WTC11 (cell line): ENCODE measurements around the gene SETD7. TPM values are rescaled to one million over a fixed set of nuclear protein-coding genes. Genes with fewer than 3 reads are reported as not detected.

Experiments
- ATAC-seq: fragments of 200-7000 bp; cut with Tn5 transposase; 2 replicates; pipeline ENCODE4 v1.10.0; 2021; ENCODE audit warnings: mild to moderate bottlenecking, moderate library complexity
- CTCF ChIA-PET: fragments of 300-600 bp; sonication (Branson Sonifier 250); formaldehyde crosslinking; loops from one replicate; lab custom pipeline; 2021; ENCODE audit warnings: antibody characterized with exemption; lab: Charles Lee
- POLR2A ChIA-PET: fragments of 350-600 bp; sonication (Branson Sonifier 250); formaldehyde crosslinking; loops from one replicate; lab custom pipeline; 2021; ENCODE audit warnings: antibody characterized with exemption; lab: Charles Lee
- DNase-seq: peaks from one replicate; pipeline ENCODE4 v3.0.0; 2021; ENCODE audit warnings: low spot score
- H3K27ac Mint-ChIP-seq: 2 replicates; pipeline ENCODE4 v1.8.0; 2021; ENCODE audit warnings: mixed read lengths
- H3K27me3 Mint-ChIP-seq: 2 replicates; pipeline ENCODE4 v1.8.0; 2021; ENCODE audit warnings: low read depth, mild to moderate bottlenecking, moderate library complexity, mixed read lengths
- H3K36me3 Mint-ChIP-seq: 2 replicates; pipeline ENCODE4 v1.8.0; 2021; ENCODE audit warnings: mixed read lengths
- H3K4me1 Mint-ChIP-seq: 2 replicates; pipeline ENCODE4 v1.8.0; 2022; ENCODE audit warnings: mixed read lengths
- H3K4me3 Mint-ChIP-seq: 2 replicates; pipeline ENCODE4 v1.8.0; 2021; ENCODE audit warnings: mild to moderate bottlenecking, moderate library complexity, mixed read lengths
- H3K9me3 Mint-ChIP-seq: 2 replicates; pipeline ENCODE4 v1.8.0; 2021; ENCODE audit warnings: mixed read lengths
- CREB1 ChIP-seq: sonication (generic); formaldehyde crosslinking; IDR thresholded peaks from 2 replicates; pipeline ENCODE4 v1.8.0; 2023; ENCODE audit warnings: mild to moderate bottlenecking, missing genetic modification reagents
- ETV6 ChIP-seq: sonication (generic); formaldehyde crosslinking; IDR thresholded peaks from 2 replicates; pipeline ENCODE4 v1.8.1; 2022; ENCODE audit warnings: mild to moderate bottlenecking, missing genetic modification reagents
- FOXK1 ChIP-seq: sonication (generic); formaldehyde crosslinking; IDR thresholded peaks from 2 replicates; pipeline ENCODE4 v1.8.0; 2022; ENCODE audit warnings: mild to moderate bottlenecking, moderate library complexity, missing genetic modification reagents
- GRHL2 ChIP-seq: fragments of 250-450 bp; sonication (Bioruptor Pico); IDR thresholded peaks from 2 replicates; pipeline ENCODE4 v1.8.0; 2022; ENCODE audit warnings: mild to moderate bottlenecking, moderate library complexity; ENCODE audit not compliant: insufficient replicate concordance, severe bottlenecking
- NFE2L1 ChIP-seq: sonication (generic); formaldehyde crosslinking; IDR thresholded peaks from 2 replicates; pipeline ENCODE4 v1.8.1; 2023; ENCODE audit warnings: missing genetic modification reagents
- OVOL2 ChIP-seq: fragments of 250-450 bp; sonication (Bioruptor Pico); IDR thresholded peaks from 2 replicates; pipeline ENCODE4 v1.9.0; 2021; ENCODE audit warnings: mild to moderate bottlenecking, borderline replicate concordance
- PRRX2 ChIP-seq: fragments of 250-450 bp; sonication (Bioruptor Pico); IDR thresholded peaks from 2 replicates; pipeline ENCODE4 v1.8.0; 2021; ENCODE audit warnings: mild to moderate bottlenecking
- RORB ChIP-seq: fragments of 250-450 bp; sonication (Bioruptor Pico); IDR thresholded peaks from 2 replicates; pipeline ENCODE4 v1.9.0; 2021; ENCODE audit warnings: mild to moderate bottlenecking
- SMAD4 ChIP-seq: sonication (generic); formaldehyde crosslinking; IDR thresholded peaks from 2 replicates; pipeline ENCODE4 v1.8.0; 2022; ENCODE audit warnings: mild to moderate bottlenecking, missing genetic modification reagents
- SP1 ChIP-seq: sonication (generic); formaldehyde crosslinking; conservative IDR thresholded peaks from 2 replicates; pipeline ENCODE4 v1.8.1; 2022; ENCODE audit warnings: missing genetic modification reagents
- ZNF232 ChIP-seq: sonication (generic); formaldehyde crosslinking; IDR thresholded peaks from 2 replicates; pipeline ENCODE4 v1.8.0; 2022; ENCODE audit warnings: mild to moderate bottlenecking, missing genetic modification reagents
- ZNF671 ChIP-seq: fragments of 250-450 bp; sonication (Bioruptor Pico); IDR thresholded peaks from 2 replicates; pipeline ENCODE4 v1.8.0; 2021; ENCODE audit warnings: mild to moderate bottlenecking
- total RNA-seq: library from RNA; stranded (reverse); gene quantifications from 3 replicates; pipeline ENCODE4 v1.2.3, GENCODE V29; 2021
- TF ChIP-seq, protein P1 (sequence below): sonication (generic); formaldehyde crosslinking; IDR thresholded peaks from 2 replicates; pipeline ENCODE4 v1.8.1; 2022; ENCODE audit warnings: missing genetic modification reagents, borderline replicate concordance
- TF ChIP-seq, protein P2 (sequence below): sonication (generic); formaldehyde crosslinking; IDR thresholded peaks from 2 replicates; pipeline ENCODE4 v1.8.0; 2023; ENCODE audit warnings: mild to moderate bottlenecking, missing genetic modification reagents
- TF ChIP-seq, protein P3 (sequence below): fragments of 250-450 bp; sonication (Bioruptor Pico); IDR thresholded peaks from 2 replicates; pipeline ENCODE4 v1.9.0; 2021; ENCODE audit warnings: mild to moderate bottlenecking, borderline replicate concordance
- TF ChIP-seq, protein P4 (sequence below): sonication (generic); formaldehyde crosslinking; IDR thresholded peaks from 2 replicates; pipeline ENCODE4 v1.8.1; 2023; ENCODE audit warnings: mild to moderate bottlenecking, missing genetic modification reagents
- TF ChIP-seq, protein P5 (sequence below): sonication (generic); formaldehyde crosslinking; IDR thresholded peaks from 2 replicates; pipeline ENCODE4 v1.8.1; 2023; ENCODE audit warnings: mild to moderate bottlenecking, missing genetic modification reagents, moderate library complexity

The SETD7 gene
- total RNA-seq, 1 experiment from 2014 or later = 5.6 TPM

DNA sequence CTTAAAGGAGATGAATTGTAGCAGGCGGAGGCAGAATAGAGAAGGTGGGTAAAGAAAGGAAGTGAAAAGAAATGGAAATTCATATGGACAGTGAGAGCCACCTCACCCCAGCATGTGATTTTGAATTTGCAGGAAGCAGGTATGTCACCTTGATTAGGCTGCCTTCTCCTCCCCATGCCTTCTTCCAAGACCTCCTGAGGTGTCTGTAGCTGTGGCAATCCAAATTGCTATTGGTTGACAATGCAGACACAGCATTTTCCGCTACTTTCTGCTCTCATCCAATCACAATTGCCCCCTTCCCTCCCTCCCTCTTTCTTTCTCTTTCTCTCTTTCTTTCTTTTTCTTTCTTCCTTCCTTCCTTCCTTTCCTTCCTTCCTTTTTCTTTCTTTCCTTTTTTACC, 63.6 kb downstream of the SETD7 start (continued):
- TF ChIP-seq, protein P1, sequence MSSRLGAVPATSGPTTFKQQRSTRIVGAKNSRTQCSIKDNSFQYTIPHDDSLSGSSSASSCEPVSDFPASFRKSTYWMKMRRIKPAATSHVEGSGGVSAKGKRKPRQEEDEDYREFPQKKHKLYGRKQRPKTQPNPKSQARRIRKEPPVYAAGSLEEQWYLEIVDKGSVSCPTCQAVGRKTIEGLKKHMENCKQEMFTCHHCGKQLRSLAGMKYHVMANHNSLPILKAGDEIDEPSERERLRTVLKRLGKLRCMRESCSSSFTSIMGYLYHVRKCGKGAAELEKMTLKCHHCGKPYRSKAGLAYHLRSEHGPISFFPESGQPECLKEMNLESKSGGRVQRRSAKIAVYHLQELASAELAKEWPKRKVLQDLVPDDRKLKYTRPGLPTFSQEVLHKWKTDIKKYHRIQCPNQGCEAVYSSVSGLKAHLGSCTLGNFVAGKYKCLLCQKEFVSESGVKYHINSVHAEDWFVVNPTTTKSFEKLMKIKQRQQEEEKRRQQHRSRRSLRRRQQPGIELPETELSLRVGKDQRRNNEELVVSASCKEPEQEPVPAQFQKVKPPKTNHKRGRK (CRISPR knock-in tag) = no peak
- TF ChIP-seq, protein P2, sequence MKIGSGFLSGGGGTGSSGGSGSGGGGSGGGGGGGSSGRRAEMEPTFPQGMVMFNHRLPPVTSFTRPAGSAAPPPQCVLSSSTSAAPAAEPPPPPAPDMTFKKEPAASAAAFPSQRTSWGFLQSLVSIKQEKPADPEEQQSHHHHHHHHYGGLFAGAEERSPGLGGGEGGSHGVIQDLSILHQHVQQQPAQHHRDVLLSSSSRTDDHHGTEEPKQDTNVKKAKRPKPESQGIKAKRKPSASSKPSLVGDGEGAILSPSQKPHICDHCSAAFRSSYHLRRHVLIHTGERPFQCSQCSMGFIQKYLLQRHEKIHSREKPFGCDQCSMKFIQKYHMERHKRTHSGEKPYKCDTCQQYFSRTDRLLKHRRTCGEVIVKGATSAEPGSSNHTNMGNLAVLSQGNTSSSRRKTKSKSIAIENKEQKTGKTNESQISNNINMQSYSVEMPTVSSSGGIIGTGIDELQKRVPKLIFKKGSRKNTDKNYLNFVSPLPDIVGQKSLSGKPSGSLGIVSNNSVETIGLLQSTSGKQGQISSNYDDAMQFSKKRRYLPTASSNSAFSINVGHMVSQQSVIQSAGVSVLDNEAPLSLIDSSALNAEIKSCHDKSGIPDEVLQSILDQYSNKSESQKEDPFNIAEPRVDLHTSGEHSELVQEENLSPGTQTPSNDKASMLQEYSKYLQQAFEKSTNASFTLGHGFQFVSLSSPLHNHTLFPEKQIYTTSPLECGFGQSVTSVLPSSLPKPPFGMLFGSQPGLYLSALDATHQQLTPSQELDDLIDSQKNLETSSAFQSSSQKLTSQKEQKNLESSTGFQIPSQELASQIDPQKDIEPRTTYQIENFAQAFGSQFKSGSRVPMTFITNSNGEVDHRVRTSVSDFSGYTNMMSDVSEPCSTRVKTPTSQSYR = no peak
- TF ChIP-seq FOXK1 (no peak), SP1 (CRISPR knock-in tag) (no peak), GRHL2 (CRISPR knock-in tag) (no peak), SMAD4 (CRISPR knock-in tag) (no peak)

DNA sequence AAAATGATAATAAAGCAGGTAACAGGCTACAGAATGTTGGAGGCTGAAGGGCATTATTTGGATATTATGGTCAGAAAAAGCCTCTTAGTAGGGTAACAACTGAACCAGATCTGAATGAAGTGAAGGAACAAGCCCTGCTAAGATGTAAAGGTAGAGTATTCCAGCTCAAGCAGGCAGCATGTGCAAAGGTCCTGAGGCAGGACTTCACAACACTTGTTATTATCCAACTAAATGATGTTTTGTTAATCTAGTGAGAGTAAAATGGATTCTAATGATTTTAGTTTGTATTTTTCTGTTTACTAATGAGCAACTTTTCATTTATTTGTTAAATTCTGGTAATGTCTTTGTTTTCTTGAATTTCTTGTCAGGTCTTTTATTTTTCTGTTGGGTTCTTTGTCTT, 66.4 kb downstream of the SETD7 start:
- H3K9me3 Mint-ChIP-seq = peaks cover 7% of the 10 kb centered on the region
- no peak overlapping the region for H3K27ac Mint-ChIP-seq
- H3K36me3 Mint-ChIP-seq = no peaks in the 10 kb centered on the region
- ChIA-PET CTCF (interaction anchor here (0.6 kb wide), 1 partner anchor 8 kb away, joined by 3 read pairs; no protein-coding TSS in a partner anchor), POLR2A (no interaction called here)
- no peak overlapping the region for H3K4me3 Mint-ChIP-seq
- ATAC-seq (no peak), DNase-seq (no peak)
- TF ChIP-seq, protein P3, sequence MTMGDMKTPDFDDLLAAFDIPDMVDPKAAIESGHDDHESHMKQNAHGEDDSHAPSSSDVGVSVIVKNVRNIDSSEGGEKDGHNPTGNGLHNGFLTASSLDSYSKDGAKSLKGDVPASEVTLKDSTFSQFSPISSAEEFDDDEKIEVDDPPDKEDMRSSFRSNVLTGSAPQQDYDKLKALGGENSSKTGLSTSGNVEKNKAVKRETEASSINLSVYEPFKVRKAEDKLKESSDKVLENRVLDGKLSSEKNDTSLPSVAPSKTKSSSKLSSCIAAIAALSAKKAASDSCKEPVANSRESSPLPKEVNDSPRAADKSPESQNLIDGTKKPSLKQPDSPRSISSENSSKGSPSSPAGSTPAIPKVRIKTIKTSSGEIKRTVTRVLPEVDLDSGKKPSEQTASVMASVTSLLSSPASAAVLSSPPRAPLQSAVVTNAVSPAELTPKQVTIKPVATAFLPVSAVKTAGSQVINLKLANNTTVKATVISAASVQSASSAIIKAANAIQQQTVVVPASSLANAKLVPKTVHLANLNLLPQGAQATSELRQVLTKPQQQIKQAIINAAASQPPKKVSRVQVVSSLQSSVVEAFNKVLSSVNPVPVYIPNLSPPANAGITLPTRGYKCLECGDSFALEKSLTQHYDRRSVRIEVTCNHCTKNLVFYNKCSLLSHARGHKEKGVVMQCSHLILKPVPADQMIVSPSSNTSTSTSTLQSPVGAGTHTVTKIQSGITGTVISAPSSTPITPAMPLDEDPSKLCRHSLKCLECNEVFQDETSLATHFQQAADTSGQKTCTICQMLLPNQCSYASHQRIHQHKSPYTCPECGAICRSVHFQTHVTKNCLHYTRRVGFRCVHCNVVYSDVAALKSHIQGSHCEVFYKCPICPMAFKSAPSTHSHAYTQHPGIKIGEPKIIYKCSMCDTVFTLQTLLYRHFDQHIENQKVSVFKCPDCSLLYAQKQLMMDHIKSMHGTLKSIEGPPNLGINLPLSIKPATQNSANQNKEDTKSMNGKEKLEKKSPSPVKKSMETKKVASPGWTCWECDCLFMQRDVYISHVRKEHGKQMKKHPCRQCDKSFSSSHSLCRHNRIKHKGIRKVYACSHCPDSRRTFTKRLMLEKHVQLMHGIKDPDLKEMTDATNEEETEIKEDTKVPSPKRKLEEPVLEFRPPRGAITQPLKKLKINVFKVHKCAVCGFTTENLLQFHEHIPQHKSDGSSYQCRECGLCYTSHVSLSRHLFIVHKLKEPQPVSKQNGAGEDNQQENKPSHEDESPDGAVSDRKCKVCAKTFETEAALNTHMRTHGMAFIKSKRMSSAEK (CRISPR knock-in tag) = no peak
- no peak for TF ChIP-seq ZNF671 (CRISPR knock-in tag)
- TF ChIP-seq, protein P4, sequence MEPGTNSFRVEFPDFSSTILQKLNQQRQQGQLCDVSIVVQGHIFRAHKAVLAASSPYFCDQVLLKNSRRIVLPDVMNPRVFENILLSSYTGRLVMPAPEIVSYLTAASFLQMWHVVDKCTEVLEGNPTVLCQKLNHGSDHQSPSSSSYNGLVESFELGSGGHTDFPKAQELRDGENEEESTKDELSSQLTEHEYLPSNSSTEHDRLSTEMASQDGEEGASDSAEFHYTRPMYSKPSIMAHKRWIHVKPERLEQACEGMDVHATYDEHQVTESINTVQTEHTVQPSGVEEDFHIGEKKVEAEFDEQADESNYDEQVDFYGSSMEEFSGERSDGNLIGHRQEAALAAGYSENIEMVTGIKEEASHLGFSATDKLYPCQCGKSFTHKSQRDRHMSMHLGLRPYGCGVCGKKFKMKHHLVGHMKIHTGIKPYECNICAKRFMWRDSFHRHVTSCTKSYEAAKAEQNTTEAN = no peak
- TF ChIP-seq, protein P1 (CRISPR knock-in tag) = no peak
- no peak for TF ChIP-seq ETV6 (CRISPR knock-in tag)
- TF ChIP-seq SMAD4 (CRISPR knock-in tag) = no peak
- TF ChIP-seq PRRX2 = no peak
- no peak for TF ChIP-seq RORB (CRISPR knock-in tag)
- no peak for TF ChIP-seq ZNF232
- TF ChIP-seq NFE2L1 = no peak
- TF ChIP-seq, protein P5, sequence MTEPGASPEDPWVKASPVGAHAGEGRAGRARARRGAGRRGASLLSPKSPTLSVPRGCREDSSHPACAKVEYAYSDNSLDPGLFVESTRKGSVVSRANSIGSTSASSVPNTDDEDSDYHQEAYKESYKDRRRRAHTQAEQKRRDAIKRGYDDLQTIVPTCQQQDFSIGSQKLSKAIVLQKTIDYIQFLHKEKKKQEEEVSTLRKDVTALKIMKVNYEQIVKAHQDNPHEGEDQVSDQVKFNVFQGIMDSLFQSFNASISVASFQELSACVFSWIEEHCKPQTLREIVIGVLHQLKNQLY (CRISPR knock-in tag) = no peak
- no peak for TF ChIP-seq OVOL2
- TF ChIP-seq CREB1 (CRISPR knock-in tag) = no peak
- TF ChIP-seq SP1 (CRISPR knock-in tag) = no peak
- TF ChIP-seq, all 79 proteins: peak for 0
- Mint-ChIP-seq H3K4me1 (peaks cover 13% of the 10 kb centered on the region), H3K27me3 (no peaks in the 10 kb centered on the region)
